ENCODE results near the gene PLA2G4E. TPM values are rescaled to one million over a fixed set of nuclear protein-coding genes. Genes with fewer than 3 reads are reported as not detected.

PLA2G4E gene
- total RNA-seq, 4 donors from 2014 or later = 0.12 TPM; not detected in 3

DNA sequence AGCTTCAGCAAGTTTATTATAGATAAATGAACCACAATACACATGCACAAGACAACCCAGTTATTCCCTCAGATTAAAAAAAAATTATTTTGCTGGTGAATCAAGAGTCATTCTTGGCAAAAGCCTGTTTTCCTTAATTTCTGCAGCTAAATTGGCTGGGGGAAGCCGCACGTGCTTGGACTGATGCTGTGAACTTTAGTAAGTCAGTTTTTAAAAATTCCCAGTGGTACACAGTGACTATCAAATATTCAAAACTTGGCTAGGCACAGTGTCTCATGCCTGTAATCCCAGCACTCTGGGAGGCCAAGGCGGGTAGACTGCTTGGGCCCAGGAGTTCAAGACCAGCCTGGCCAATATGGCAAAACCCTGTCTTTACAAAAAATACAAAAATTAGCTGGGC, 72.4 kb downstream of the PLA2G4E start:
- TF ChIP-seq CTCF (IDR thresholded peaks at IDR 0.05) = no peak
- ATAC-seq (ENCODE audit: low FRiP score) (no peak), DNase-seq (ENCODE audit: low spot score) (no peak)

DNA sequence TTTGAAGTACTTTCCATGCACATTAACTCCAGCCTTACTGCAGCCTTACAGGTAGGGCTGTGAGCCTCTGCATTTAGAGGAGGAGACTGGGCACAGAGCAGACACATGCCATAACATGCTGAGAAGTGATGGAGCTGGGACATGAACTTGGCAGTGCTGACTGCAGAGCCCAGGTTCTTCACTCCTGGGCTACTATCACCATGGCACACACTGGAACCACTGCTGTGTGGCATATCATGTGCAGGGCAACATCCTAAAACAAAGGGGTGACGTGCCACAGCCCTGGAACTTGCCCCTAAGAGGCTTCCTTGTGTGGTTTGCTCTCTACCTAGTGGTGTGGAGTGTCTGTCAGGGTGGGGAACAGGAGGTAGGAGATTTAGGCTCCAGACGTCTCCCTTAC, 73.9 kb downstream of the PLA2G4E start:
- ATAC-seq (ENCODE audit: low FRiP score) = no peak
- no peak for TF ChIP-seq CTCF (IDR thresholded peaks at IDR 0.05)
- no peak for DNase-seq (ENCODE audit: low spot score)

DNA sequence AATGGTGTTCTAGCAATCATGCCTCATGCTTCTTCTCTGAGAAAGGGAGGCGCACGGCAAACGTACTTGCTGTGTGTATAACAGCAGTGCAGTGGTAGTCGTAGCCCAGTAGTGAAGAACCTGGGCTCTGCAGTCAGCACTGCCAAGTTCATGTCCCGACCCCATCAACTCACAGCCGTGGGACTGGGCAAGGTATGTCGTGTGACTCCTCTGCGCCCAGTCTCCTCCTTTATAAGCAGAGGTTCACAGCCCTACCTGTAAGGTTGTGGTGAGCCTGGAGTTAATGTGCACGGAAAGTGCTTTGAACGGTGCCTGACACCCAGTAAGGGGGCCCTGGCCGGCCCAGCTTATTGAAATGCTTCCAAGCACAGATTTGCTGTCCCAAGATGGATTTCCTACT, 75.1 kb downstream of the PLA2G4E start:
- no peak for TF ChIP-seq CTCF (IDR thresholded peaks at IDR 0.05)
- ATAC-seq (ENCODE audit: low FRiP score) (no peak), DNase-seq (ENCODE audit: low spot score) (no peak)

- no peak for ATAC-seq (ENCODE audit: low FRiP score)
- no peak for TF ChIP-seq CTCF (IDR thresholded peaks at IDR 0.05)
- DNase-seq (ENCODE audit: low spot score) = no peak
Measured at GRCh38 chr15:41945221-41945620, 75.6 kb downstream of the PLA2G4E start.

GRCh38 chr15:41944313-41944940, 76.4 kb downstream of the PLA2G4E start:
- TF ChIP-seq CTCF (IDR thresholded peaks at IDR 0.05) = no peak
- DNase-seq (ENCODE audit: low spot score) (no peak), ATAC-seq (ENCODE audit: low FRiP score) (peak; percentile 73)

DNA sequence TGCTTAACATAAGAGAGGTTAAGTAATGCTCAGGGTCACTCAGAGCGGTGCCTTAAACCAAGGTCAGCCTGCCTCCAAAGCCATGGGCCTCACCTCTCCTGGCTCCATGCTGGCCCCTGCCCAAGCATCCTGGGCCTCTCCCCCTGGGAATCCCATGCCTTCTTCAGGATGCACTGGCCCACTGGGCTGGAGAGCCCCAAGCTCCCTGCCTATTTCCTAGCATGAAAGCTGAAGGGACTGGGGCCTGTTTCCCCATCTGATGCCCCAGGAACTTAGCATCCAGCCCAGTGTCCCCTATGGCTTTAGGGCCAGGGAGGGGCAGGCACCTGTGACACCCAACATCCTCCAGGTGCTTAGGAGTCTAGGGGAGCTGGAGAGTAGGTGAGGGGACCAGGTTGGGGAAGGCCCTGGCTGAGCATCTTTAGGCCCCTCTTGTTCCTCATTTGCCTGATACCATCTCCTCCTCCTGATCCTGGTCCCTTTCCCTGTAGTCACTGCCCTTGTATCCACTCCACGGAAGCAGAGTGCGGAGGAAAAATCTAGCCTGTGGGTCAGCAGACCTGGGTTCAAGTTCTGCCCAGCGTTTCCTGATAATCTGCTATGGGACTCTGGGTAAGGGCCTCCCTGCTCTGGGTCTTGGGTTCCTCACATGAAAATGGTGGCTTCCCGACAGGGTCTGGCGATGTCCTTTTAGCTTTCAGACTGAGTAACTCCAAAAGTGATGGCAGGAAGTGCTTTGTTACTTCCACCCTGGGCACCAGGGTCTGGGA, 77.1 kb downstream of the PLA2G4E start:
- no peak for TF ChIP-seq CTCF (IDR thresholded peaks at IDR 0.05)
- DNase-seq (ENCODE audit: low spot score) (no peak), ATAC-seq (ENCODE audit: low FRiP score) (no peak)

- no peak for TF ChIP-seq CTCF (IDR thresholded peaks at IDR 0.05)
- ATAC-seq (ENCODE audit: low FRiP score) = no peak
- no peak for DNase-seq (ENCODE audit: low spot score)
Measured at GRCh38 chr15:41942886-41943285, 78.0 kb downstream of the PLA2G4E start.

Data from omental fat pad (tissue), 4 donors.